GM18870 (cell line): ENCODE measurements around the gene SETSIP.
"Not testable (repeated sequence)": the region's sequence is repeated elsewhere in the genome, so short reads cannot be mapped to it uniquely, and the experiment has no call there.

ENCODE experiments used
- ATAC-seq: cut with Tn5 transposase; IDR thresholded peaks from one replicate; pipeline ENCODE4 v1.9.1; 2021; ENCODE audit warnings: moderate library complexity; ENCODE audit not compliant: unreplicated experiment

SETSIP gene

DNA sequence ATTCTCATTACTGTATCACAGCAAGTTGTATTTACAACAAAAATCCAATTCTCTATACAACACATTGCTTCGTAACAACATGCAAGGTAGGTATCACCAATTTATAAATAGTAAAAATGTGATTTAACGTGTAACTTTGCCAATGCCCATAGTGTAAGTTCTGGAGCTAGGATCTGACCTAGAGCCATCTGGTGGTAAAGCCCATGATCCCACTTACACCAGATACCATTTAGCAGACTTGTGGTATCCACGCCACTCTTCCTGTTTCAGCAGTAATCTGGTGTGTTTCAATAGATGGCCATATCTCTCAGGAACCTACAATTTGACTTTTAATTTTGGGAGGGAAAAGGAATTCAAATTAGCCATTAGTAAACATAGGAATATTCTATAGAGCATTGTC, 10.2 kb downstream of the SETSIP start:
- no peak for ATAC-seq

- no peak for ATAC-seq
Measured at GRCh38 chr1:92051948-92052347, 23.3 kb downstream of the SETSIP start.

GRCh38 chr1:92045766-92046495, 29.3 kb downstream of the SETSIP start:
- ATAC-seq: no peak

GRCh38 chr1:92043621-92044020, 31.6 kb downstream of the SETSIP start:
- ATAC-seq: no peak

- ATAC-seq: no peak
Measured at GRCh38 chr1:92040971-92041370, 34.2 kb downstream of the SETSIP start.

- no peak for ATAC-seq
Measured at GRCh38 chr1:92038695-92039346, 36.4 kb downstream of the SETSIP start.

DNA sequence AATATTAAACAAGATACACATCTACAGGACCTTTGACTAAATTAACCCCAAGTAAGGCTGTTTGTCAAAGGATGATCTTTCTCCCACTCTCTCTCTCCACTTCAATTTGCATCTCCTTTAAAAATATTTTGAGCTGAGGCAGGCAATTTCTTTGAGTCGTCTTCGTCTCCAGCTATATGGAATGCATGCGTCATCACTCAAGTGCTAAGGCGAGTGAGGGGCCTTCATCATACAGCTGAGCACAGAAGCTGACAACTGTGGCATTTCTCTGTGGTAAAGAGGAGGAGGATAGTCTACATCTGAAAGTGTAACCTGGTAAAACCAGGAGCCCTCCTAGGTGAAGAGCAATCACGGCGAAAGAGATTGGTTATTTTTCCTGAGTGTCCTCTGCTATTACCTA, 37.8 kb downstream of the SETSIP start:
- no peak for ATAC-seq

- no peak for ATAC-seq
Measured at GRCh38 chr1:92031281-92032110, 43.7 kb downstream of the SETSIP start.

- ATAC-seq: no peak
Measured at GRCh38 chr1:92030656-92031107, 44.5 kb downstream of the SETSIP start.

DNA sequence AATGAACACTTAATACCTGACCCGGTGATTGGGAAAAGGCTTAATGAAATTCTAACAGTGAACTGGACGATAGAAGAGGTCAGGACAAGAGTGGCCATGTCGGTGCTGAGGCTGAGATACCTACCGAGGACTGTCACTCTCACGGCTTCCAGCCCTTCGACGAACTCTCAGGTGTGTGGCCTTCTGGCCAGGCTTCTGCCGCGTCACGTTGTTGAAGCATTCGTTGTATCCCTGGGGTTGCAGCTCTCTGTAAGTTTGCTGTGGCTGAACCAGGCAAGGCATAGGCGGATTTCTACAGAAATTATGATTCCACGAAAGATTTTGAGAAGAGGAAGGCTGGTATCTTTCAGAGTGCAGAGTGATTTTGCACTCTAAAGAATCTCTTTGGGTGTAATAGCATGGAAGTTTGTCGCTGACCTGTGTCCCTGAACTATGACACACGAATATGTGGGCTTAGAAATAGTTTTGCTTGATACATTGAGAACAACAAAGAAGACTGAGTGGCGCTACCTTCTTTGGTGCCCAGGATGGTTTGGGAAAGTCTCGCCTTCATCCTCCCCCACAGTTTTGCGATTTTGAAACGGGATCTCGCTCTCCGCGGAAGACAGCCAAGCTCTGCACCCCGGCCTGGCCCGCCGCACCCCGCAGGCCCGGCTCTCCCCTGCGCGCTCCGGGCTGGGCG, 45.8 kb downstream of the SETSIP start:
- ATAC-seq: no peak

DNA sequence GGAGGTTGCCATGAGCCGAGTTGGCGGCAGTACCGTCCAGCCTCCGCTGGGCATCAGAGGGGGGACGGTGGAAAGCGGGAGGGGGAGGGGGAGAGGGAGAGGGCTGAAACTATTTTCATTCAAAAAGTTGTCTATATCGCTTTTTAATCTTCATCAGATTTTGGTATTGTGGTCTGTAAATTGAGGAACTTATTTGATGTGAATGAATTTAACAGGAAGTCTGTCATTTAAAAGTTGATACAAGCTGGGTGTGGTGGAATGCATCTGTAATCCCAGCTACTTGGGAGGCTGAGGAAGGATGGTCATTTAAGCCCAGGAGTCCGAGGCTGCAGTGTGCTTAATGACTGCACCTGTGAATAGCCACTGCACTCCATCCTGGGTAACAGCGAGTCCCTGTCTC, 48.4 kb downstream of the SETSIP start:
- no peak for ATAC-seq

DNA sequence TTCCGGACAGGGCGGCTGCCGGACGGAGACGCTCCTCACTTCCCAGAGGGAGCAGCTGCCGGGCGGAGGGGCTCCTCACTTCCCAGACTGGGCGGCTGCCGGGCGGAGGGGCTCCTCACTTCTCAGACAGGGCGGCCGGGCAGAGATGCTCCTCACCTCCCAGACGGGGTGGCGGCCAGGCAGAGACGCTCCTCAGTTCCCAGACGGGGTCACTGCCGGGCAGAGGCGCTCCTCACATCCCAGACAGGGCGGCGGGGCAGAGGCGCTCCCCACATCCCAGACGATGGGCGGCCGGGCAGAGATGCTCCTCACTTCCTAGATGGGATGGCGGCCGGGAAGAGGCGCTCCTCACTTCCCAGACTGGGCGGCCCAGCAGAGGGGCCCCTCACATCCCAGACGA, 49.2 kb downstream of the SETSIP start:
- ATAC-seq: not testable (repeated sequence)
